ENCODE measurements around the gene NPB.

The NPB gene

DNA sequence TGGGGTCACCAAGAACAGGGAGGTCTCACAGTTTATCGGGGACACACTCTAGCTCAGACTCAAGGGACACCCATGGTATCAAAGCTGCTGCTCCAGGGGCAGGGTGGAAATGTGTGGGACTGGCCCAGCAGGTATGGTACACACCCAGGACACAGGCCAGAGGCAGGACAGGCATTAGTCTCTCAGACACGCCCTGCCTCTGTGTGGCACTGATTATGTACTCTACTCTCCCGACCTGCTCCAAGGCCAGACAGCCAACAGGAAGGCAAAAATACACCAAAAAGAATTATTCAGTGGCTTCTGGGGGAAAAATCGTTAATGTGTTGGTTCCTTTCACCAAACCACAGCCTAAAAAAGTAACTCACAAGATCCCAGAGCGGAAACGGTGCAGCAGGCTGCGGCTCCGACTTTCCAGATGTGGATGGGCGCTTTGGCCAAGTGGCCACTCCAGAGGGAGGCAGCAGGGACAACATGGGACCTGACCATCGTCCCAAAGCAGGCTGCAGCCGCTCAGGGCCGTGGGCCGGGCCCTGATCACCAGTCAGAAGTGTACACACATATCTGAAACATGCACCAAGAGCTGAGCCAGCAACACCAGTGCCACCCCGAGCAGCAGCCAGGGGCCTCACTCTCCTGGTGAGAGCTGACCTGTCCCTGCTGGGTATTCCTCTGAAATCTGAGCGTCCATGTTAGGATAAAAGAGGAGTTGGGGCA, 17.0 kb downstream of the NPB start:
- TF ChIP-seq CTCF (IDR thresholded peaks at IDR 0.05), result no peak
- Histone ChIP-seq H3K4me3 (ENCODE audit: low read depth in 1 of 2, low read length in 1 of 2) (peak overlapping the region in 1 of 2 experiments; percentile 18), H3K27me3 (no peaks in the 10 kb centered on the region), H3K36me3 (peaks cover 35% of the 10 kb centered on the region), H3K27ac (peak overlapping the region; percentile 95), H3K4me1 (ENCODE audit: control insufficient read depth in 1 of 2, insufficient read depth in 1 of 2, low read depth in 1 of 2, low read length in 1 of 2) (peaks cover 80 to 81% of the 10 kb centered on the region in 2 experiments), H3K9me3 (no peaks in the 10 kb centered on the region)

DNA sequence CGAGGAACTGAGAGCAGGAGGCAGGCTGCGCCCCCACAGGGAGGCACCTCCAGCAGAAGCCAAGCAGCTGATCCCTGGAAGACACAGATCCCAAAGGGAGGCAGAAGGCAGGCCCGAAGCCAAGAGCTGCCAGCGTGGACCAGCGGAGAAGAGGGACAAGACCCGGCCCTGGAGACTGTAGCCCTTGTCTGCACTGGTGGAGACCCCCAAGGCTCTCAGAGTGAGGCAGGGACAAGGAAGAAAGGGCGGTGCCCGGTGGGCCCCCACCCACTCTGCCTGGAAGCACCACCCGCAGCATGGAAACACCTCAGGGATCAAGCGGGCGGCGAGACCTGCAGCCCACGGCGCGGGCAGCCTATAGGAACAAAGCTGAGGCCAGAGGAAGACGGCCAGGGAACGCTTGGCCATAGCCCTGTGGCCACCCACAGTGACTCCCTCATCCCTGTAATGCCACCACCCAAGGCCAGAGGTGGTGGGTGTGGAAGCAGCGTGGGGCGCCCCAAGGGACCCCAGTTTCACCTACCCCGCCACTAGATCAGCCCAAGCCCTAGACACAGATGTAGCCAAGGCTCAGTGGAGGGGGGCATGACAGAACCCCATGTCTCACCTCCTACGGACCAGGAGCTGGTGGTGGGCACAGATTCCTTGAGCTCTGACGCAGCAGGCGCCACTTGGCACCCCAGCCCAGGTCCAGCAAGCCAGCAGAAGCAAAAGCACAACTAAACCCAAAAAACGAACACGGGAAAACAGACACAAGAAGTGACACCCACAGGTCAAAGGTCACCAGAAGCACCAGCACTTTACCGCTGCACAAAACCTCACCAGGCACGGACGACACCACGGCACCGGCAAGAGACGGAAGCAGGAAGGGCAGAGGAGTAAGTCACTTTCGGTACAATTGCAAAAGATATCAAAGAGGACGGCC, 18.8 kb downstream of the NPB start:
- Histone ChIP-seq H3K9me3 (no peaks in the 10 kb centered on the region), H3K4me3 (ENCODE audit: low read depth in 1 of 2, low read length in 1 of 2) (peak overlapping the region; percentile 45 to 88), H3K27ac (peak overlapping the region; percentile 95), H3K36me3 (peaks cover 16% of the 10 kb centered on the region), H3K4me1 (ENCODE audit: control insufficient read depth in 1 of 2, insufficient read depth in 1 of 2, low read depth in 1 of 2, low read length in 1 of 2) (peaks cover 94 to 96% of the 10 kb centered on the region in 2 experiments), H3K27me3 (no peaks in the 10 kb centered on the region)
- TF ChIP-seq CTCF (IDR thresholded peaks at IDR 0.05), result no peak

- TF ChIP-seq CTCF (IDR thresholded peaks at IDR 0.05), result no peak
- Histone ChIP-seq H3K4me1 (ENCODE audit: control insufficient read depth in 1 of 2, insufficient read depth in 1 of 2, low read depth in 1 of 2, low read length in 1 of 2) (peaks cover 94 to 96% of the 10 kb centered on the region in 2 experiments), H3K27ac (peak overlapping the region; percentile 95), H3K36me3 (peaks cover 14% of the 10 kb centered on the region), H3K4me3 (ENCODE audit: low read depth in 1 of 2, low read length in 1 of 2) (peak overlapping the region; percentile 45 to 88), H3K9me3 (no peaks in the 10 kb centered on the region), H3K27me3 (no peaks in the 10 kb centered on the region)
Observed at GRCh38 chr17:81921537-81921862, 19.5 kb downstream of the NPB start.

DNA sequence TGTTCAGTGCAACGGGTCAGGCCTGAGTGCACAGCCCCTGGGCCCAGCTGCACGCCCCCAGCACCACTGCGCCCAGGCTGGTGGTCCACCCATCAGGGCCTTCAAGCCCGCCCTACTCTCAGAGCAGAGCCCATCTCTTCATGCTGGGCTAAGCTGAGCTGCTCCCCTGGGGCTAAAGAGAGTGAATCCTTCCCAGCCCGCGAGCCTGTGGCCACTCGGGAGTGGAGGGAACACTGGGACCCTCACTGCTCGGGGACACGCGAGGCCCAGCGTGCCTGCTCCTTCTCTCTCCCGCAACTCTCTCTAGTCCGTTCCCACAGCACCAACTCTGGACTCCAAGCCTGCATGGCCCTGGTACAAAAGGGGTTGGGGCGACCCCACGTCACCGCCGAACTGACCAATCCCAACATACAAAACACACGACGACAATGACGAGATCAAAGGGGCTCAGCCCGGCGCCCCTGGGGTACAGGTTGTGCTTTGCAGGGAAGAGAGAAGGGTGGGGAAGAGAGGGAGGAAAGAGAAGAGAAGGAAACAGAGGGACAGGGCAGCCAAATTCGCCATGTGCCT, 20.0 kb downstream of the NPB start:
- Histone ChIP-seq H3K27ac (peak overlapping the region; percentile 95), H3K4me3 (ENCODE audit: low read depth in 1 of 2, low read length in 1 of 2) (peak overlapping the region; percentile 83 to 88), H3K27me3 (no peaks in the 10 kb centered on the region), H3K9me3 (no peaks in the 10 kb centered on the region), H3K36me3 (peaks cover 8% of the 10 kb centered on the region), H3K4me1 (ENCODE audit: control insufficient read depth in 1 of 2, insufficient read depth in 1 of 2, low read depth in 1 of 2, low read length in 1 of 2) (peaks cover 91 to 95% of the 10 kb centered on the region in 2 experiments)
- TF ChIP-seq CTCF (IDR thresholded peaks at IDR 0.05), result no peak

GRCh38 chr17:81922566-81923301, 20.7 kb downstream of the NPB start:
- Histone ChIP-seq H3K4me1 (ENCODE audit: control insufficient read depth in 1 of 2, insufficient read depth in 1 of 2, low read depth in 1 of 2, low read length in 1 of 2) (peaks cover 86 to 90% of the 10 kb centered on the region in 2 experiments), H3K4me3 (ENCODE audit: low read depth in 1 of 2, low read length in 1 of 2) (peak overlapping the region; percentile 83 to 88), H3K27me3 (no peaks in the 10 kb centered on the region), H3K9me3 (no peaks in the 10 kb centered on the region), H3K27ac (peak overlapping the region; percentile 95), H3K36me3 (peaks cover 8% of the 10 kb centered on the region)
- no peak for TF ChIP-seq CTCF (IDR thresholded peaks at IDR 0.05)

Data from neutrophil (primary cell).